Dendritic cell treated with granulocyte-macrophage colony-stimulating factor and Interleukin-4, amounts not matched to agents 40 ng/mL and 50 ng/mL, for 4 days (primary cell): Measurements from ENCODE around the gene KDF1.
"Not testable (repeated sequence)": the region's sequence is repeated elsewhere in the genome, so short reads cannot be mapped to it uniquely, and the experiment has no call there.

Experiments
- H3K27ac Mint-ChIP-seq: one replicate; pipeline ENCODE4 v1.8.0; 2022; ENCODE audit warnings: mild to moderate bottlenecking, mixed read lengths
- H3K27me3 Mint-ChIP-seq: one replicate; pipeline ENCODE4 v1.8.0; 2022; ENCODE audit warnings: mild to moderate bottlenecking, mixed read lengths
- H3K36me3 Mint-ChIP-seq: one replicate; pipeline ENCODE4 v1.8.0; 2022; ENCODE audit warnings: low read depth, mixed read lengths
- H3K4me1 Mint-ChIP-seq: one replicate; pipeline ENCODE4 v1.8.0; 2022; ENCODE audit warnings: low read depth, mixed read lengths
- H3K4me3 Mint-ChIP-seq: one replicate; pipeline ENCODE4 v1.8.0; 2022; ENCODE audit warnings: mild to moderate bottlenecking, moderate library complexity, mixed read lengths
- H3K9me3 Mint-ChIP-seq: one replicate; pipeline ENCODE4 v1.8.0; 2022; ENCODE audit warnings: mixed read lengths
- intact Hi-C: fragments of 100-400 bp; cut with micrococcal nuclease; formaldehyde crosslinking; loops from one replicate; pipeline ENCODE4 v1.15.0; 2022

The KDF1 gene

GRCh38 chr1:26953374-26953773 is 6.9 kb downstream of the KDF1 start:
- H3K9me3 Mint-ChIP-seq = peaks cover 7% of the 10 kb centered on the region
- no peaks in the 10 kb centered on the region for H3K36me3 Mint-ChIP-seq
- peaks cover 13% of the 10 kb centered on the region for H3K4me1 Mint-ChIP-seq
- H3K27me3 Mint-ChIP-seq = peaks cover 32% of the 10 kb centered on the region
- no peak overlapping the region for H3K4me3 Mint-ChIP-seq
- intact Hi-C loops = no loop called here
- no peak overlapping the region for H3K27ac Mint-ChIP-seq

DNA sequence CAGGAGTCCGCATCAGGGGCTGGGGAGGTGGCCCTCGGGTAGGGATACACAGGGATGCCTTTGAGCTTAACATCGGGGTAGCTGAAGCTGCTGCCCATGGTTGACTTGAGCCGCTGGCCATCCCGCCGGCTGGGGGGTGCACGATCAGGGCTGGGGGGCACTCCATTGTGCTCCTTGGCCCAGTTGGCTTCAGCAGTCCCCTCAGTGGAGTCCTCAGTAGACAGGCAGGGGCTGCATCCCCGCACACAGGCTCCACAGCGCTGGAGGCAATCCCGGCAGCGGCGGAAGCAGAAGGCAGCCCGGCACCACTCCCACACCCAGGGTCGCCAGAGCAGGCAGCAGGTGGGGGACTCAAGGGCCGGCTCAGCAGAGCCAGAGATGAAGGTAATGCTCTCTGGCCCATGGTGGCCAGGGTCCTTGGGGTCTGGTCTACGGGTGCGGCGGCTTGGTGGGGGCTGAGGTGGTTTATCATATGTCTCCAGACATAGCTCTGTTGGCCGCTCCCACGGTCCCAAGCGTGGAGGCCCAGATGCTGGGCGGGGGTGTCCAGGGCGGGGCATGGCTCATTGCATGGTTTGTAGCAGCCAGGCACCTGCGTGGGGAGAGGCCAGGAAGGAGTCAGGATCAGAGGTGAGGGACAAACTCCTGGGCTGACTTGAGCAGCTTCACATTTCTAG is 8.3 kb downstream of the KDF1 start:
- peaks cover 22% of the 10 kb centered on the region for H3K27me3 Mint-ChIP-seq
- no peak overlapping the region for H3K4me3 Mint-ChIP-seq
- H3K36me3 Mint-ChIP-seq = peaks cover 6% of the 10 kb centered on the region
- H3K9me3 Mint-ChIP-seq = peaks cover 7% of the 10 kb centered on the region
- intact Hi-C loops = no loop called here
- H3K4me1 Mint-ChIP-seq = peaks cover 13% of the 10 kb centered on the region
- H3K27ac Mint-ChIP-seq = no peak overlapping the region

- no peak overlapping the region for H3K4me3 Mint-ChIP-seq
- intact Hi-C loops = no loop called here
- peaks cover 13% of the 10 kb centered on the region for H3K4me1 Mint-ChIP-seq
- H3K27me3 Mint-ChIP-seq = peaks cover 16% of the 10 kb centered on the region
- no peak overlapping the region for H3K27ac Mint-ChIP-seq
- peaks cover 3% of the 10 kb centered on the region for H3K9me3 Mint-ChIP-seq
- peaks cover 13% of the 10 kb centered on the region for H3K36me3 Mint-ChIP-seq
These were observed 9.1 kb downstream of the KDF1 start for GRCh38 chr1:26951216-26951615.

DNA sequence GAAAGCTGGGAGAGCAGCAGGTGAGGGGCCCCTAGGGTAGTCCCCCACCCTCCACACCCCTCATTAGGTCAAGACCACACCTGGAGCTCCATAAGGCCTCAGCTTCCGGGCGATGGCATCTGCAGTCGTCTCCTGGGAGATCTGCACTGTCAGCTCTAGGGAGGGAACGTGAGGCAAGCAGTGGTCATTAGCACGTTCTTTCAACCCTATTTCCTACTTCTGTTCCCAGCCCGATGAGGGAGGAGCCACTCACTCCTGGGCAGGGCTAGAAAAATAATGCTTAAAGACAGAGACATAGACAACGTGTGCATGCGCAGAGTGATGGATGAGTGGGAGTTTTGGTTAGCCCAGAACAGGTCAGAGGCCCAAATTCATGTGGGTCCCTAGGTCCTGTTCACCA is 9.7 kb downstream of the KDF1 start:
- Mint-ChIP-seq H3K4me3 (no peak overlapping the region), H3K36me3 (peaks cover 19% of the 10 kb centered on the region), H3K27ac (no peak overlapping the region), H3K27me3 (peaks cover 10% of the 10 kb centered on the region), H3K4me1 (peaks cover 13% of the 10 kb centered on the region), H3K9me3 (no peaks in the 10 kb centered on the region)
- intact Hi-C loops = no loop called here

DNA sequence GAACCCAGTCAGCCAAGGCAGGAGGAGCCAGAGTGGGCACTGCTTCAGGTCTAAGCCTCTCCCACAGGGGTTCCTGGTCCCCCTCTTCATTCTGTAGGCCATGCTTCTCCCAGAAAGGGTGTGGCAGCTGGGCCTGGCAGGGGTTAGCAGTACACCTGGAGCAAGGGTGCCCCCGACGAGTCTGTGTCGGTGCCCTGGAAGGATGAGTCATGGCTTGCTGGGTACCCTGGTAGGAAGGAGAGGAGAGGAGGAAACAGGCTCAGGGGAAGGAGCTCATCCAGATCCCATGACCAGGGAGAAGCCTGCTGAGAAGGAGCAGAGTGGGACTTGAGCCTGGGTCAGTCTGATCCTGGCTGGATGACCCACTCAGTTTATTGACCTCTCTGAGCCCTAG is 10.3 kb downstream of the KDF1 start:
- Mint-ChIP-seq H3K36me3 (peaks cover 26% of the 10 kb centered on the region), H3K27me3 (peaks cover 4% of the 10 kb centered on the region), H3K4me1 (peaks cover 13% of the 10 kb centered on the region), H3K9me3 (no peaks in the 10 kb centered on the region), H3K27ac (no peak overlapping the region), H3K4me3 (no peak overlapping the region)
- intact Hi-C loops = no loop called here

DNA sequence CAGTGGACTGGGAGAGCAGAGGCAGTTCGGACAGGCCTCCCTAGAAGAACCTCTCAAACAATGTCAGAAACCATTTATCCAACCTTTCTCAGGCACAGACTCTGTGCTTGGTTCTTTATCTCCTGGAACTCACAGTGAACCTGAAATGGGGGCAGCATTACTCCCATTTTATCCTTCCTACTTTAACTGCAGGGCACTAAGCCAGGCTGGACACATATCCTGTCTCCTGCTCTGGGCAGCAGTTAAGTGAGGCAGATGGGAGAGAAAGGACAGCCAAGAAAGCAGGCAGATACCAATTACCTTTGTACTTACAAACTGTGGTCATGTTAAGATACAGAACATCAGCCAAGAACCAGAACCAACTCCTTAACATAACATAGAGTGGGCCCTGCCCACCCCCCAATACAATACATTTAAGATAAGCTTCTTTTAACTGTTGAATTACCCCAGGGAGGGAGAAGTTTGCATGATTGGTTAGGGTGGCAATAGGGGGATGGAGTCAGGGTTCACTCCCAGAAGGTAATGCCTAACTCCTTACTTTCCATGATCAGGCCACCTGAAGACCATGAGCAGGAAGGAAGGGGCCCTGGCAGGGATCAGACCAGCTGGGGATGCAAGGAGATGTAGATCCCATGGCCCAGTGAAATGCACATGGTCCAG is 10.9 kb downstream of the KDF1 start:
- H3K27me3 Mint-ChIP-seq = peaks cover 3% of the 10 kb centered on the region
- peaks cover 31% of the 10 kb centered on the region for H3K36me3 Mint-ChIP-seq
- H3K4me1 Mint-ChIP-seq = peaks cover 13% of the 10 kb centered on the region
- intact Hi-C loops = no loop called here
- no peaks in the 10 kb centered on the region for H3K9me3 Mint-ChIP-seq
- H3K27ac Mint-ChIP-seq = no peak overlapping the region
- no peak overlapping the region for H3K4me3 Mint-ChIP-seq

GRCh38 chr1:26948725-26949057 is 11.6 kb downstream of the KDF1 start:
- H3K9me3 Mint-ChIP-seq, H3K4me3 Mint-ChIP-seq, intact Hi-C loops, H3K27ac Mint-ChIP-seq, H3K27me3 Mint-ChIP-seq: not testable (repeated sequence)
- peaks cover 38% of the 10 kb centered on the region for H3K36me3 Mint-ChIP-seq
- peaks cover 13% of the 10 kb centered on the region for H3K4me1 Mint-ChIP-seq

DNA sequence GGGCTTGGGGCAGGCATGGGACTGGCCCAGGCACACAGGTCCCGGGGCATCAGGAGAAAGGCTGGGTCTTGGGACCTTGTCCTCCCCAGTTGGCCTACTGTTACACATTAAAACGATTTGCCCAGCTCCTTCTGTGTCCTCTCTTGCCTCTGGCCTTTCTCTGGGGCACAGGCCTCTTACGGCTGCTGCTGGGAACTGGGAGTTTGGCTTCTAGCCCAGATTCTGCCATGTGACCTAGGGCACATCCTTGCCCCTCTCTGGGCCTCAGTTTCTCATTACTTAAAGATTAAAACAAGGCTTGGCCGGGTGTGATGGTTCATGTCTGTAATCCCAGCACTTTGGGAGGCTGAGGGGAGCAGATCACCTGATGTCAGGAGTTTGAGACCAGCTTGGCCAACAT is 14.0 kb downstream of the KDF1 start:
- peaks cover 3% of the 10 kb centered on the region for H3K27me3 Mint-ChIP-seq
- peaks cover 63% of the 10 kb centered on the region for H3K36me3 Mint-ChIP-seq
- no peaks in the 10 kb centered on the region for H3K9me3 Mint-ChIP-seq
- intact Hi-C loops = no loop called here
- H3K4me1 Mint-ChIP-seq = peaks cover 13% of the 10 kb centered on the region
- no peak overlapping the region for H3K27ac Mint-ChIP-seq
- no peak overlapping the region for H3K4me3 Mint-ChIP-seq

DNA sequence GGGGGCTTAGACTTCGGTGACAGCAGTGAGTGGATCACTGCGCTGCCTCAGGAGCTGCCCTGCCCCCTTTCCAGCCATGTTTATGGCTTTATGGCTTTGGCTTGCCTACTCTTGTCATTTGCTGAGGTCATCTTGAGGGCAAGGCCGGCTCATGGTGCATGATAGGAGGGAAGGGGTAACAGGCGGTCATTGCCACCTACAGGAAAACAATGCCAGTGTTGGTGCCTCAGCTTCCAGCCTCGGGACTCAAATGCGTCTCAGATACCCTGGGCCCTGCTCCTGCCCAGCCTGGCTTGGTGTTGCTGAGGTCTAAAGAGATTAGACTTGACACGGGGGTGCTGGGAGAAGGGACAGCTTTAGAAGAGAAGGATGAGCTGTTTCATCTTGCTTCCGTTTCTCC is 14.5 kb downstream of the KDF1 start:
- Mint-ChIP-seq H3K4me1 (peaks cover 11% of the 10 kb centered on the region), H3K36me3 (peaks cover 67% of the 10 kb centered on the region), H3K4me3 (no peak overlapping the region), H3K27me3 (peaks cover 1% of the 10 kb centered on the region), H3K27ac (no peak overlapping the region), H3K9me3 (no peaks in the 10 kb centered on the region)
- intact Hi-C loops = no loop called here

- no peak overlapping the region for H3K4me3 Mint-ChIP-seq
- no peaks in the 10 kb centered on the region for H3K27me3 Mint-ChIP-seq
- intact Hi-C loops = no loop called here
- H3K4me1 Mint-ChIP-seq = peaks cover 9% of the 10 kb centered on the region
- H3K27ac Mint-ChIP-seq = no peak overlapping the region
- H3K9me3 Mint-ChIP-seq = no peaks in the 10 kb centered on the region
- peaks cover 67% of the 10 kb centered on the region for H3K36me3 Mint-ChIP-seq
These were observed 15.1 kb downstream of the KDF1 start for GRCh38 chr1:26945138-26945537.

DNA sequence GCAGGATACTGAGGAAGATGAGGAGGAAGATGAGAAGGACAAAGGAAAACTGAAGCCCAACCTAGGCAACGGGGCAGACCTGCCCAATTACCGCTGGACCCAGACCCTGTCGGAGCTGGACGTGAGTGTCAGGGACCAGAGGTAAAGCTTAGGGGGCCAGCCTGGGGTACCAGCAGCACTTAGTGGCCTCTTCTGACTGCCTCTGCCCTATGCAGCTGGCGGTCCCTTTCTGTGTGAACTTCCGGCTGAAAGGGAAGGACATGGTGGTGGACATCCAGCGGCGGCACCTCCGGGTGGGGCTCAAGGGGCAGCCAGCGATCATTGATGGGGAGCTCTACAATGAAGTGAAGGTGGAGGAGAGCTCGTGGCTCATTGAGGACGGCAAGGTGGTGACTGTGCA is 17.6 kb downstream of the KDF1 start:
- no peaks in the 10 kb centered on the region for H3K9me3 Mint-ChIP-seq
- no peak overlapping the region for H3K27ac Mint-ChIP-seq
- peaks cover 23% of the 10 kb centered on the region for H3K4me1 Mint-ChIP-seq

GRCh38 chr1:26941311-26941710 is 19.0 kb downstream of the KDF1 start:
- Mint-ChIP-seq H3K4me3 (no peak overlapping the region), H3K36me3 (peaks cover 84% of the 10 kb centered on the region), H3K27me3 (no peaks in the 10 kb centered on the region), H3K9me3 (no peaks in the 10 kb centered on the region), H3K4me1 (peaks cover 30% of the 10 kb centered on the region), H3K27ac (no peak overlapping the region)
- intact Hi-C loops = no loop called here

More for the DNA sequence above, 17.6 kb downstream of the KDF1 start:
- intact Hi-C loops = no loop called here
- peaks cover 83% of the 10 kb centered on the region for H3K36me3 Mint-ChIP-seq
- H3K27me3 Mint-ChIP-seq = no peaks in the 10 kb centered on the region
- H3K4me3 Mint-ChIP-seq = no peak overlapping the region

DNA sequence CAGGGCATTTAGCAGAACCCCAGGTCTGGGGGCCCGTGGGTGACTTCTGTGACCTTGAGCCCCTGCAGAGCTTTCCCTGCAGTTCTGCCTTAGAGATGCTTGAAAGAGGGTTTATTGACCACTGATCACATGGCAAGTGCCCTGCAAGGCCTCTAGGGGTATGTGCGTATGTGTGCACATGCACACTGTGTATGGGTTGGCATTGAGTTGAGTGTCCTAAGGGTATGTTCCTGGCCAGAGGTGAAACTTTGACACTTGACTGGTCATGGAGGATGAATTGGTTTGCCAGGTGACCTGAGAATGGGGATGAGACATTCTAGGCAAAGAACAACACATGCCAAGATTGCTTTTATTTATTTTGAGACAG is 21.6 kb downstream of the KDF1 start:
- Mint-ChIP-seq H3K4me1 (peaks cover 35% of the 10 kb centered on the region), H3K9me3 (no peaks in the 10 kb centered on the region), H3K36me3 (peaks cover 77% of the 10 kb centered on the region), H3K27me3 (no peaks in the 10 kb centered on the region), H3K27ac (peak overlapping the region; percentile 81), H3K4me3 (no peak overlapping the region)
- intact Hi-C loops = no loop called here

- Mint-ChIP-seq H3K4me1 (peaks cover 39% of the 10 kb centered on the region), H3K9me3 (no peaks in the 10 kb centered on the region), H3K27me3 (no peaks in the 10 kb centered on the region), H3K36me3 (peaks cover 77% of the 10 kb centered on the region), H3K4me3 (no peak overlapping the region), H3K27ac (peak overlapping the region; percentile 81)
- intact Hi-C loops = no loop called here
These were observed 22.1 kb downstream of the KDF1 start for GRCh38 chr1:26938004-26938658.
